HEK293 (cell line): Measurements from ENCODE around the gene ANO8.

Source experiments
- CTCF ChIA-PET: fragments of 350-600 bp; formaldehyde crosslinking; extraction: SDS; loops from one replicate; lab custom pipeline; 2021; ENCODE audit warnings: antibody characterized with exemption; lab: Yijun Ruan, JAX
- POLR2A ChIA-PET: fragments of 300-600 bp; formaldehyde crosslinking; extraction: SDS; loops from one replicate; lab custom pipeline; 2020; ENCODE audit warnings: antibody characterized with exemption, inconsistent platforms; lab: Yijun Ruan, JAX
- H3K27ac ChIP-seq: fragments of 200-500 bp; sonication (Bioruptor generic); 2 replicates; pipeline ENCODE4 v1.5.1; 2014; ENCODE audit warnings: low read depth, low read length, control low read depth, inconsistent platforms; ENCODE audit errors: extremely low read depth
- H3K36me3 ChIP-seq, 2 experiments: fragments of 200-500 bp in 1 of 2; sonication (Bioruptor generic) in 1 of 2; 1 replicate in 1 of 2; 2 replicates in 1 of 2; pipeline ENCODE4 v1.5.1; 2014 to 2017; ENCODE audit warnings: inconsistent platforms in 2 of 2, low read length in 2 of 2; ENCODE audit not compliant: control insufficient read depth in 2 of 2, insufficient read depth in 1 of 2
- H3K4me1 ChIP-seq: fragments of 200-500 bp; sonication (Bioruptor generic); 2 replicates; pipeline ENCODE4 v1.5.1; 2014; ENCODE audit warnings: mild to moderate bottlenecking, low read length, inconsistent platforms; ENCODE audit not compliant: control insufficient read depth, insufficient read depth
- H3K4me3 ChIP-seq: 2 replicates; pipeline ENCODE4 v1.5.1; 2011; ENCODE audit warnings: low read depth, mild to moderate bottlenecking, control low read depth, low read length, moderate library complexity
- H3K9me3 ChIP-seq: fragments of 200-500 bp; sonication (Bioruptor generic); 2 replicates; pipeline ENCODE4 v1.5.1; 2014; ENCODE audit warnings: low read depth, low read length, inconsistent platforms; ENCODE audit not compliant: control insufficient read depth, insufficient read depth
- KLF1 ChIP-seq: fragments of 450-650 bp; formaldehyde crosslinking; IDR thresholded peaks from 2 replicates; pipeline ENCODE4 v1.5.1; 2016; ENCODE audit warnings: missing biosample characterization, missing genetic modification characterization
- KLF7 ChIP-seq: fragments of 450-650 bp; formaldehyde crosslinking; IDR thresholded peaks from 2 replicates; pipeline ENCODE4 v1.5.1; 2016; ENCODE audit warnings: missing biosample characterization, missing genetic modification characterization, borderline replicate concordance
- MYNN ChIP-seq: fragments of 450-650 bp; formaldehyde crosslinking; IDR thresholded peaks from 2 replicates; pipeline ENCODE4 v1.5.1; 2016; ENCODE audit warnings: missing biosample characterization, missing genetic modification characterization, borderline replicate concordance
- PBX3 ChIP-seq: sonication (generic); formaldehyde crosslinking; IDR thresholded peaks from 2 replicates; pipeline ENCODE4 v1.8.1; 2022; ENCODE audit warnings: mild to moderate bottlenecking, moderate library complexity, missing genetic modification reagents
- PRDM10 ChIP-seq: fragments of 450-650 bp; formaldehyde crosslinking; IDR thresholded peaks from 2 replicates; pipeline ENCODE4 v1.5.1; 2016; ENCODE audit warnings: missing biosample characterization, missing genetic modification characterization
- PRDM6 ChIP-seq: fragments of 450-650 bp; formaldehyde crosslinking; IDR thresholded peaks from 2 replicates; pipeline ENCODE4 v1.5.1; 2017; ENCODE audit warnings: missing biosample characterization, missing genetic modification characterization
- SALL2 ChIP-seq: fragments of 450-650 bp; formaldehyde crosslinking; IDR thresholded peaks from 2 replicates; pipeline ENCODE4 v1.5.0; 2017; ENCODE audit warnings: missing biosample characterization, mild to moderate bottlenecking, missing genetic modification characterization, borderline replicate concordance
- ZBTB1 ChIP-seq: fragments of 450-650 bp; formaldehyde crosslinking; IDR thresholded peaks from 2 replicates; pipeline ENCODE4 v1.5.1; 2016; ENCODE audit warnings: missing biosample characterization, missing genetic modification characterization
- ZBTB11 ChIP-seq: fragments of 450-650 bp; formaldehyde crosslinking; conservative IDR thresholded peaks from 2 replicates; pipeline ENCODE4 v1.5.1; 2016; ENCODE audit warnings: low read depth, missing biosample characterization, missing genetic modification characterization
- ZFP3 ChIP-seq: fragments of 450-650 bp; formaldehyde crosslinking; IDR thresholded peaks from 2 replicates; pipeline ENCODE4 v1.5.1; 2016; ENCODE audit warnings: low read depth, missing biosample characterization, missing genetic modification characterization
- ZNF155 ChIP-seq: fragments of 450-650 bp; formaldehyde crosslinking; IDR thresholded peaks from 2 replicates; pipeline ENCODE4 v1.5.1; 2016; ENCODE audit warnings: missing biosample characterization, missing genetic modification characterization
- ZNF184 ChIP-seq: fragments of 450-650 bp; IDR thresholded peaks from 2 replicates; pipeline ENCODE4 v1.5.1; 2018; ENCODE audit warnings: missing biosample characterization, mild to moderate bottlenecking, missing genetic modification characterization
- ZNF19 ChIP-seq: fragments of 450-650 bp; formaldehyde crosslinking; IDR thresholded peaks from 2 replicates; pipeline ENCODE4; 2016; ENCODE audit warnings: missing biosample characterization, missing genetic modification characterization, low read depth
- ZNF239 ChIP-seq: fragments of 450-650 bp; formaldehyde crosslinking; IDR thresholded peaks from 2 replicates; pipeline ENCODE4 v1.5.1; 2016; ENCODE audit warnings: missing biosample characterization, missing genetic modification characterization
- ZNF248 ChIP-seq: fragments of 450-650 bp; formaldehyde crosslinking; IDR thresholded peaks from 2 replicates; pipeline ENCODE4 v1.5.1; 2017; ENCODE audit warnings: missing biosample characterization, missing genetic modification characterization
- ZNF302 ChIP-seq: fragments of 450-650 bp; formaldehyde crosslinking; IDR thresholded peaks from 2 replicates; pipeline ENCODE4 v1.5.1; 2016; ENCODE audit warnings: missing biosample characterization, missing genetic modification characterization, low read depth
- ZNF473 ChIP-seq: fragments of 450-650 bp; formaldehyde crosslinking; IDR thresholded peaks from 2 replicates; pipeline ENCODE4 v1.5.1; 2017; ENCODE audit warnings: missing biosample characterization, missing genetic modification characterization
- ZNF501 ChIP-seq: fragments of 450-650 bp; formaldehyde crosslinking; IDR thresholded peaks from 2 replicates; pipeline ENCODE4 v1.5.1; 2016; ENCODE audit warnings: missing biosample characterization, missing genetic modification characterization
- ZNF510 ChIP-seq: fragments of 450-650 bp; formaldehyde crosslinking; IDR thresholded peaks from 2 replicates; pipeline ENCODE4 v1.5.1; 2018; ENCODE audit warnings: mild to moderate bottlenecking, missing genetic modification characterization, missing biosample characterization; ENCODE audit not compliant: insufficient replicate concordance
- ZNF548 ChIP-seq: fragments of 450-650 bp; formaldehyde crosslinking; IDR thresholded peaks from 2 replicates; pipeline ENCODE4 v1.5.1; 2016; ENCODE audit warnings: missing biosample characterization, missing genetic modification characterization
- ZNF558 ChIP-seq: fragments of 450-650 bp; formaldehyde crosslinking; IDR thresholded peaks from 2 replicates; pipeline ENCODE4 v1.5.1; 2016; ENCODE audit warnings: missing biosample characterization, missing genetic modification characterization
- ZNF561 ChIP-seq: fragments of 450-650 bp; IDR thresholded peaks from 2 replicates; pipeline ENCODE4 v1.5.1; 2018; ENCODE audit warnings: missing biosample characterization, missing genetic modification characterization, borderline replicate concordance
- ZNF585B ChIP-seq: fragments of 450-650 bp; formaldehyde crosslinking; IDR thresholded peaks from 2 replicates; pipeline ENCODE4 v1.5.1; 2016; ENCODE audit warnings: missing biosample characterization, missing genetic modification characterization
- ZNF692 ChIP-seq: fragments of 450-650 bp; formaldehyde crosslinking; IDR thresholded peaks from 2 replicates; pipeline ENCODE4 v1.5.1; 2016; ENCODE audit warnings: missing biosample characterization, missing genetic modification characterization
- ZXDB ChIP-seq: fragments of 450-650 bp; formaldehyde crosslinking; IDR thresholded peaks from 2 replicates; pipeline ENCODE4 v1.5.1; 2016; ENCODE audit warnings: missing biosample characterization, missing genetic modification characterization

The ANO8 gene

GRCh38 chr19:17300992-17301619 lies 33.5 kb downstream of the ANO8 start (continued):
- TF ChIP-seq PRDM10 (tag by site-specific recombination): no peak
- no peak for TF ChIP-seq ZNF473 (tag by site-specific recombination)
- TF ChIP-seq ZNF239 (tag by site-specific recombination): no peak
- TF ChIP-seq ZFP3 (tag by site-specific recombination): no peak
- no peak for TF ChIP-seq ZNF548 (tag by site-specific recombination)
- TF ChIP-seq ZNF184 (tag by site-specific recombination): no peak
- TF ChIP-seq ZNF248 (tag by site-specific recombination): no peak
- TF ChIP-seq MYNN (tag by site-specific recombination): no peak
- TF ChIP-seq ZNF585B (tag by site-specific recombination): no peak

- Histone ChIP-seq H3K9me3 (no peaks in the 10 kb centered on the region), H3K4me1 (no peaks in the 10 kb centered on the region), H3K27ac (no peak overlapping the region), H3K4me3 (no peak overlapping the region), H3K36me3 (peaks cover 0 to 54% of the 10 kb centered on the region in 2 experiments; a peak in 2 of 3 replicates)
- ChIA-PET CTCF (interaction anchor here (0.7 to 2.1 kb wide), 3 partner anchors 37 to 233 kb away, joined by 3 to 10 read pairs (median 4); no protein-coding TSS in a partner anchor), POLR2A (interaction anchor here (1.0 kb wide), 4 partner anchors 8 to 82 kb away, joined by 3 to 4 read pairs (median 3); partner anchors contain the start of genes ANO8, DDA1 and USE1)
- no peak for TF ChIP-seq SALL2 (tag by site-specific recombination)
- no peak for TF ChIP-seq ZNF561 (tag by site-specific recombination)
- no peak for TF ChIP-seq ZBTB11
- no peak for TF ChIP-seq ZBTB1 (tag by site-specific recombination)
- TF ChIP-seq ZNF558: no peak
- no peak for TF ChIP-seq ZNF510 (tag by site-specific recombination)
- TF ChIP-seq ZNF302: no peak
- no peak for TF ChIP-seq ZNF501
- TF ChIP-seq ZNF19: no peak
- TF ChIP-seq ZNF155 (tag by site-specific recombination): no peak
- TF ChIP-seq PBX3 (CRISPR knock-in tag): no peak
- TF ChIP-seq ZXDB (tag by site-specific recombination): no peak
- no peak for TF ChIP-seq PRDM6 (tag by site-specific recombination)
- TF ChIP-seq KLF7: no peak
- no peak for TF ChIP-seq KLF1 (tag by site-specific recombination)
- no peak for TF ChIP-seq ZNF692 (tag by site-specific recombination)
These were observed 37.7 kb downstream of the ANO8 start for GRCh38 chr19:17296976-17297375.
